Subcutaneous adipose tissue (tissue), 4 donors: Measurements from ENCODE around the gene ABHD8. TPM values are rescaled to one million over a fixed set of nuclear protein-coding genes. Genes with fewer than 3 reads are reported as not detected.

ENCODE experiments used
- total RNA-seq, 4 donors: library from RNA; depleted of rRNA; stranded (reverse); fragments of >200 nt; gene quantifications; one replicate each; pipeline ENCODE4 v1.1.0, GENCODE V29; 2016
- TF ChIP-seq, protein P1 (sequence below): fragments of 450-650 bp; IDR thresholded peaks from one replicate; pipeline ENCODE4 v1.5.1; 2016; ENCODE audit warnings: low read depth, mild to moderate bottlenecking, control low read depth, antibody characterized with exemption, moderate library complexity

The ABHD8 gene
- total RNA-seq, 4 donors from 2014 or later, result 6.2 to 17.5 (median 12.1) TPM

DNA sequence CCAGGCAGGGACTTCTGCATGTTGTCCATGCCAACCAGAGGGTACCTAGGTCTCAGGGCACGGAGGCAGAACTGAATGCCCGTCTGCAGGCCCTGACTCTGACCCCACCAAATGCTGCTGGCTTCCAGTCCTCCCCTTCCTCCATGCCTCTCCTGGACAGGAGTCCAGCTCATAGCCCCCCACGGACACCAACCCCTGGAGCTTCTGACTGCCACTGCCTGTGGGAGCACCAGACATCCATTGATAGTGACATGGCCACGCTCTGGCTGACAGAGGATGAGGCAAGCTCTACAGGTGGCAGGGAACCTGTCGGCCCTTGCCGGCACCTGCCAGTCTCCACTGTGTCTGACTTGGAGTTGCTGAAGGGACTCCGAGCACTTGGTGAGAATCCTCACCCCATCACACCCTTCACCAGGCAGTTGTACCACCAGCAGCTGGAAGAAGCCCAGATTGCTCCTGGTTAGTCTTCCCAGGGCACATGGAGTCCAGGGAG is 19.7 kb downstream of the ABHD8 start:
- TF ChIP-seq, protein P1, sequence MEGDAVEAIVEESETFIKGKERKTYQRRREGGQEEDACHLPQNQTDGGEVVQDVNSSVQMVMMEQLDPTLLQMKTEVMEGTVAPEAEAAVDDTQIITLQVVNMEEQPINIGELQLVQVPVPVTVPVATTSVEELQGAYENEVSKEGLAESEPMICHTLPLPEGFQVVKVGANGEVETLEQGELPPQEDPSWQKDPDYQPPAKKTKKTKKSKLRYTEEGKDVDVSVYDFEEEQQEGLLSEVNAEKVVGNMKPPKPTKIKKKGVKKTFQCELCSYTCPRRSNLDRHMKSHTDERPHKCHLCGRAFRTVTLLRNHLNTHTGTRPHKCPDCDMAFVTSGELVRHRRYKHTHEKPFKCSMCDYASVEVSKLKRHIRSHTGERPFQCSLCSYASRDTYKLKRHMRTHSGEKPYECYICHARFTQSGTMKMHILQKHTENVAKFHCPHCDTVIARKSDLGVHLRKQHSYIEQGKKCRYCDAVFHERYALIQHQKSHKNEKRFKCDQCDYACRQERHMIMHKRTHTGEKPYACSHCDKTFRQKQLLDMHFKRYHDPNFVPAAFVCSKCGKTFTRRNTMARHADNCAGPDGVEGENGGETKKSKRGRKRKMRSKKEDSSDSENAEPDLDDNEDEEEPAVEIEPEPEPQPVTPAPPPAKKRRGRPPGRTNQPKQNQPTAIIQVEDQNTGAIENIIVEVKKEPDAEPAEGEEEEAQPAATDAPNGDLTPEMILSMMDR, result no peak

DNA sequence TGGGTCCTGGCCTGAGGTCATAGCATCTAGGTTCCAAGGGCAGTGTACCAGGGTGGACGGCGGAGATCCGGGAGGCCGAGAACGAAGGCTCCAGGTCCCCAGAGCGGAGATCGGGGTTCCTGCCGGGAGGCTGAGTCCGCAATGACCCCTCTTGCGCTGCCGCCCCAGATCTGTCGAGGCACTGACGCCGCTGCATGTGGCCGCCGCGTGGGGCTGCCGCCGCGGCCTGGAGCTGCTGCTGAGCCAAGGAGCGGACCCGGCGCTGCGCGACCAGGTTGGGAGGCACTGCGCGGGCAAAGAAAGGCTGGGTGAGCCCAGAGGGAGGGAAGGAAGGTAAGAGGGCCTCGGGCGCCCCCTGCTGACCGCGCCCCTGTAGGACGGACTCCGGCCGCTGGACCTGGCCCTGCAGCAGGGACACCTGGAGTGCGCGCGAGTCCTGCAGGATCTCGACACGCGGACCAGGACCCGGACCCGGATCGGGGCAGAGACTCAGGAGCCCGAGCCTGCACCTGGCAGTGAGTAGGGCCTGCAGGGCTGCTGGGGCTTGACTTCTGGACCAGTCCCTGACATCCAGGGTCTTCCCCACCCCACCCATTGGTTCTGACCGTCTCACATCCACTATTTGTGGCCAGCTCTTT is 20.6 kb downstream of the ABHD8 start:
- TF ChIP-seq, protein P1, result no peak

DNA sequence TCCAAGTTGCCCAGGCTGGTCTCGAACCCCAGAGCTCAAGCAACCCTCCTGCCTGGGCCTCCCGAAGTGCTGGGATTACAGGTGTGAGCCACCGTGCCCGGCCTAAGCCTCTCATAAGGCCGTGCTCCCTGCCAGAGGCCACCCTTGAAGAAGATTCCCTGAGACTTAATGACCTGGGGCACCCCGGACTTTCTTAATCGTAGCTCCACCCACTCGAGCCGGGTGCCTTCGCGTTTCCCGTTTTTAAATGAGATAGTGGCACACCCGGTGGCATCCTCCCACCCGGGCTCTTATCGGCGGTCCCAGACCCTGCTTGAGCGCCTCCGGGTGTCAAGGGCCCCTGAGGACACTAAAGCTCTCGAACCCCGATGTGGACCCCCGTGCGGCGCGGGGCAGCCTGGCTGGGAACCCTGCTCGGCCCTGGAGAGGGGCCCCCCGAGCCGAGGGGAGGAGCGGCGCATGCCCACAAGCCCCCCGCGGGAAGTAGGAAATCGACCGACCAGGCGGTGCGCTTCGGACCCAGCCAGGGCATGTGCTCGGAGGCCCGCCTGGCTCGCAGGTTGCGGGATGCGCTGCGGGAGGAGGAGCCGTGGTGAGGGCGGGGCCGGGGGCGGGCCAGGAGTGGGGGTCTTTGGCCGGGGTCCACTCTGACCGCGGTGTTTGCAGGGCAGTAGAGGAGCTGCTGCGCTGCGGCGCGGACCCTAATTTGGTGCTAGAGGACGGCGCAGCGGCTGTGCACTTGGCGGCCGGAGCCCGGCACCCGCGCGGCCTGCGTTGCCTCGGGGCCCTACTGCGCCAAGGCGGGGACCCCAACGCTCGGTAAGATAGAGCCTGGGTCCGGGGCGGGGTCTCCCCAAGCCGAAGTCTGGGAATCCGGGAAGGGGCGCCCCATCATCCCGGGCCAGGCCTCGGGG is 21.6 kb downstream of the ABHD8 start, which contains the start of gene ANKLE1:
Gene ANKLE1 (plus strand): TSS at position 511 of the 914 bp plus-strand sequence. CDS start 20 bp downstream, at position 531.
- TF ChIP-seq, protein P1, result no peak

DNA sequence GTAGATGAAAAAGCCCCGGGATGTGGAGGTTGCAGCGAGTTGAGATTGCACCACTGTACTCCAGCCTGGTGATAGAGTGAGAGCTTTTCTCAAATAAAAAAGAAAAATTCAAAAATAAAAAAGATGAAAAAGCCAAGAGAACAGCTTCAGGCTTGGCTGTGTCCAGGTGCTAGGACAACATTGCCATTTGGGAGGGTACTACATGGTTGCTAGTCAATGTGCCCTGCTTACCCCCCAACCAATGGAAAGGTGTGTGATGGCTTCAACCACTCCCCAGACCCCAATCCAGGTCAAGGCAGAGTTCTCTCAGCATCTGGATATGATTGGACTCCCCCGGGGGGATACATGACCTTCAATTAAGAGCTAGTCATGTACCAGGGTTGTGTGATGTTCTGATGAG is 23.8 kb downstream of the ABHD8 start:
- TF ChIP-seq, protein P1, result no peak

DNA sequence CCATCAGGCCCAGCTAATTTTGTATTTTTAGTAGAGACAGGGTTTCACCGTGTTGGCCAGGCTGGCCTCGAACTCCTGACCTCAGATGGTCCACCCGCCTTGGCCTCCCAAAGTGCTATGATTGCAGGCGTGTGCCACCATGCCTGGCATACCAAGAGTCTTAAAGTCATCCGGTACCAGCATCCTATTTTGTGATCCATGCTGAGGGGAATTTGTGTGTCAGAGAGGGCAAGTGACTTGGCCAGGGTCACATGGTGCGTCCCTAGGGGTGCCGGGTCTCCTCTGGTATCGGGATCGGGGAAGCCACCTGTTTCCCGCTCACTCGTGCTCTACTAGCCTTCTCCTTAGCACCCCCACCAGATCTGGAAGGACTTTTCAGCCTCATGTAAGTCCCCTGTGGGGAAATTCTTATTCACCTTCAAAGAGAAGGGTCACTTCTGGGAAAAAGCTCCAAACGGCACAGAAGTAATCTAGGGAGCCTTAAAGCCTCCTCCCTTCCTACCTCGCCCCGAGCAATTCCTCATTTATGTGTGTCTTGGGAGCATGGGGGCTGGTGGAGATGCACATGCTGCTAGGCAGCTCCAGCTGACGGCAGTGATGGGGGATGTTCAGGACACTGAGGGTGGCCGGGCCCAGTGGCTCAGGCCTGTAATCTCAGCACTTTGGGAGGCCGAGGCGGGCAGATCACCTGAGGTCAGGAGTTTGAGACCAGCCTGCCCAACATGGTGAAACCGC is 27.6 kb downstream of the ABHD8 start:
- TF ChIP-seq, protein P1, result no peak

DNA sequence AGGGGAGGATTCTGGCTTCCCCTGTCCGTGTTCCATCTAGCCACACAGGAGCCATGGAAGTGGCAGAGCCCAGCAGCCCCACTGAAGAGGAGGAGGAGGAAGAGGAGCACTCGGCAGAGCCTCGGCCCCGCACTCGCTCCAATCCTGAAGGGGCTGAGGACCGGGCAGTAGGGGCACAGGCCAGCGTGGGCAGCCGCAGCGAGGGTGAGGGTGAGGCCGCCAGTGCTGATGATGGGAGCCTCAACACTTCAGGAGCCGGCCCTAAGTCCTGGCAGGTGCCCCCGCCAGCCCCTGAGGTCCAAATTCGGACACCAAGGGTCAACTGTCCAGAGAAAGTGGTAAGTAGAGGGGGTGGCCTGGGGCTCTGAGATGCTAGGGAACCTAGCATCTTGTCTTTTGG is 34.5 kb downstream of the ABHD8 start:
- TF ChIP-seq, protein P1, result no peak
